GM12872 (cell line): ENCODE measurements around the gene COL19A1.

Source experiments
- CTCF ChIP-seq: IDR thresholded peaks from 3 replicates; pipeline ENCODE4 v1.5.1; 2011; ENCODE audit warnings: low read depth, mild to moderate bottlenecking, low read length, moderate library complexity; ENCODE audit not compliant: insufficient read depth

Gene COL19A1

GRCh38 chr6:70221715-70222438, 355.5 kb downstream of the COL19A1 start:
- TF ChIP-seq CTCF, result no peak

- TF ChIP-seq CTCF, result no peak
Measured at GRCh38 chr6:70222439-70222749, 356.0 kb downstream of the COL19A1 start.

- no peak for TF ChIP-seq CTCF
Measured at GRCh38 chr6:70225055-70225454, 358.7 kb downstream of the COL19A1 start.

- TF ChIP-seq CTCF, result no peak
Measured at GRCh38 chr6:70231311-70231710, 365.0 kb downstream of the COL19A1 start.

- no peak for TF ChIP-seq CTCF
Measured at GRCh38 chr6:70234561-70235236, 368.3 kb downstream of the COL19A1 start.

- TF ChIP-seq CTCF, result no peak
Measured at GRCh38 chr6:70236343-70236742, 370.0 kb downstream of the COL19A1 start.

GRCh38 chr6:70241031-70241430, 374.7 kb downstream of the COL19A1 start:
- TF ChIP-seq CTCF, result no peak
